Stomach (tissue), 4 donors: Measurements from ENCODE around the gene BSG.

Experiments
- EP300 ChIP-seq: sonication (generic); formaldehyde crosslinking; IDR thresholded peaks from one replicate; pipeline ENCODE4 v1.6.1; 2017; ENCODE audit warnings: antibody characterized with exemption
- POLR2A ChIP-seq, 4 donors: fragments of 450-650 bp; IDR thresholded peaks; one replicate each; pipeline ENCODE4 v1.6.1; 2016; ENCODE audit warnings: antibody characterized with exemption in 4 of 4, control low read depth in 2 of 4, mild to moderate bottlenecking in 1 of 4, moderate library complexity in 1 of 4
- POLR2AphosphoS5 ChIP-seq, 3 donors: sonication (generic); formaldehyde crosslinking; IDR thresholded peaks; one replicate each; pipeline ENCODE4 v1.6.1; 2016; ENCODE audit warnings: antibody characterized with exemption in 3 of 3
- TF ChIP-seq, protein P1 (sequence below), 7 experiments: fragments of 450-650 bp in 4 of 7; fragments of 200-600 bp in 3 of 7; sonication (generic) in 3 of 7; IDR thresholded peaks; one replicate each; pipeline ENCODE4 v1.5.1; 2016 to 2019; ENCODE audit warnings: antibody characterized with exemption in 7 of 7, control low read depth in 2 of 7, mild to moderate bottlenecking in 1 of 7

DNA sequence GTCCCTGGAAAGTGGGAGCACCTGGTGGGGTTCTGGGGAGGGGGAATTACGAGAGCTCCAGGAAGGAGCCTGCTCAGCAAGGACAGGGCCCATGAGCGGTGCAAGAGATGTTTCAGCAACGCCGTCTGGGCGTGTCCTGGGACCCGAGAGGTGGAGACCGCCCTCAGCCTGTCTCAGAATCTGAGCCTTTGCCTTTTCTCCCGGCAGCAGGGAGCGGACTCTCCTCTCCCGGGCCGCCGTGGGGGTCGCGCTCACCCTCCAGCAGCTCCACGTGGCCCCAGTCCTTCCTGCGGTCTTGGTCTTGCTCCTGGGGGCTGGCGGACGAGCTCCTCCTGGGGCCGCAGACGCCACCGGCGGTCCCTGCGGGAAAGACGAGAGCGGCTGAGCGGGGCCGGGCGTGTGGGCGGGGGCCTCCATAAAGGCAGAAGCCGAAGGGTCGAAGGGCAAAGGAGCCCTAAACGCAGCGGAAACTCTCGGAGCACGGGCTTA, 60.2 kb downstream of the BSG start:
- TF ChIP-seq, protein P1, sequence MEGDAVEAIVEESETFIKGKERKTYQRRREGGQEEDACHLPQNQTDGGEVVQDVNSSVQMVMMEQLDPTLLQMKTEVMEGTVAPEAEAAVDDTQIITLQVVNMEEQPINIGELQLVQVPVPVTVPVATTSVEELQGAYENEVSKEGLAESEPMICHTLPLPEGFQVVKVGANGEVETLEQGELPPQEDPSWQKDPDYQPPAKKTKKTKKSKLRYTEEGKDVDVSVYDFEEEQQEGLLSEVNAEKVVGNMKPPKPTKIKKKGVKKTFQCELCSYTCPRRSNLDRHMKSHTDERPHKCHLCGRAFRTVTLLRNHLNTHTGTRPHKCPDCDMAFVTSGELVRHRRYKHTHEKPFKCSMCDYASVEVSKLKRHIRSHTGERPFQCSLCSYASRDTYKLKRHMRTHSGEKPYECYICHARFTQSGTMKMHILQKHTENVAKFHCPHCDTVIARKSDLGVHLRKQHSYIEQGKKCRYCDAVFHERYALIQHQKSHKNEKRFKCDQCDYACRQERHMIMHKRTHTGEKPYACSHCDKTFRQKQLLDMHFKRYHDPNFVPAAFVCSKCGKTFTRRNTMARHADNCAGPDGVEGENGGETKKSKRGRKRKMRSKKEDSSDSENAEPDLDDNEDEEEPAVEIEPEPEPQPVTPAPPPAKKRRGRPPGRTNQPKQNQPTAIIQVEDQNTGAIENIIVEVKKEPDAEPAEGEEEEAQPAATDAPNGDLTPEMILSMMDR (IDR thresholded peaks at IDR 0.05), result no peak
- TF ChIP-seq POLR2AphosphoS5 (IDR thresholded peaks at IDR 0.05) (no peak), POLR2A (IDR thresholded peaks at IDR 0.05) (no peak), EP300 (no peak)
